GM23338 (cell line): Measurements from ENCODE around the gene ELAPOR1. TPM values are rescaled to one million over a fixed set of nuclear protein-coding genes. Genes with fewer than 3 reads are reported as not detected.

Source experiments
- ATAC-seq: fragments of 200-7000 bp; cut with Tn5 transposase; 3 replicates; pipeline ENCODE4 v1.9.1; 2020
- DNase-seq: peaks from one replicate; pipeline ENCODE4 v3.0.0-alpha.2; 2015; ENCODE audit warnings: low spot score
- H2AFZ ChIP-seq: fragments of 200-600 bp; sonication (generic); 2 replicates; pipeline ENCODE4 v1.8.0; 2016; ENCODE audit warnings: antibody characterized with exemption, mild to moderate bottlenecking, moderate library complexity
- H3F3A ChIP-seq: fragments of 200-600 bp; sonication (generic); replicated peaks from 2 replicates; pipeline ENCODE4 v1.8.0; 2017; ENCODE audit warnings: antibody characterized with exemption, mixed run types, low read depth
- H3K27ac ChIP-seq: fragments of 200-600 bp; sonication (generic); 2 replicates; pipeline ENCODE4 v1.6.1; 2016; ENCODE audit warnings: low read depth
- H3K27me3 ChIP-seq: fragments of 200-600 bp; sonication (generic); 2 replicates; pipeline ENCODE4 v1.8.0; 2016; ENCODE audit warnings: mild to moderate bottlenecking, mixed run types, moderate library complexity; ENCODE audit not compliant: insufficient read depth
- H3K36me3 ChIP-seq: fragments of 200-600 bp; sonication (generic); 2 replicates; pipeline ENCODE4 v1.8.0; 2016; ENCODE audit warnings: mild to moderate bottlenecking; ENCODE audit not compliant: insufficient read depth
- H3K4me1 ChIP-seq: fragments of 200-600 bp; sonication (generic); 2 replicates; pipeline ENCODE4 v1.8.0; 2016; ENCODE audit warnings: mild to moderate bottlenecking, moderate library complexity; ENCODE audit not compliant: insufficient read depth
- H3K4me2 ChIP-seq: fragments of 200-600 bp; sonication (generic); 2 replicates; pipeline ENCODE4 v1.7.1; 2017; ENCODE audit warnings: mixed run types
- H3K4me3 ChIP-seq: fragments of 200-600 bp; sonication (generic); 2 replicates; pipeline ENCODE4 v1.6.1; 2016; ENCODE audit warnings: mixed run types
- H3K79me2 ChIP-seq: fragments of 200-600 bp; sonication (generic); replicated peaks from 2 replicates; pipeline ENCODE4 v1.8.0; 2017; ENCODE audit warnings: mild to moderate bottlenecking; ENCODE audit not compliant: insufficient read depth
- H3K9me2 ChIP-seq: fragments of 200-600 bp; sonication (generic); 2 replicates; pipeline ENCODE4 v1.8.0; 2017; ENCODE audit not compliant: insufficient read depth
- H4K20me1 ChIP-seq: fragments of 200-600 bp; sonication (generic); replicated peaks from 2 replicates; pipeline ENCODE4 v1.8.0; 2017; ENCODE audit warnings: mild to moderate bottlenecking; ENCODE audit not compliant: insufficient read depth
- H3K27ac Mint-ChIP-seq: 2 replicates; pipeline ENCODE4 v1.8.0; 2020; ENCODE audit warnings: inconsistent platforms, mild to moderate bottlenecking, moderate library complexity, mixed read lengths
- H3K27me3 Mint-ChIP-seq: 3 replicates; pipeline ENCODE4 v1.8.0; 2022; ENCODE audit warnings: low read depth, mild to moderate bottlenecking, moderate library complexity, mixed read lengths, inconsistent platforms; ENCODE audit not compliant: insufficient read depth, poor library complexity
- H3K36me3 Mint-ChIP-seq: 3 replicates; pipeline ENCODE4 v1.8.0; 2021; ENCODE audit warnings: low read depth, mild to moderate bottlenecking, inconsistent platforms, moderate library complexity, mixed read lengths
- H3K4me1 Mint-ChIP-seq: 3 replicates; pipeline ENCODE4 v1.8.0; 2020; ENCODE audit warnings: mild to moderate bottlenecking, inconsistent platforms, mixed read lengths
- H3K4me3 Mint-ChIP-seq: 3 replicates; pipeline ENCODE4 v1.8.0; 2021; ENCODE audit warnings: moderate library complexity, mild to moderate bottlenecking, inconsistent platforms, mixed read lengths
- H3K9me3 Mint-ChIP-seq: 3 replicates; pipeline ENCODE4 v1.8.0; 2020; ENCODE audit warnings: moderate library complexity, mild to moderate bottlenecking, inconsistent platforms, mixed read lengths
- CREB1 ChIP-seq: fragments of 250-450 bp; sonication (Bioruptor Pico); IDR thresholded peaks from 2 replicates; pipeline ENCODE4 v1.5.0; 2020; ENCODE audit warnings: low read depth, mild to moderate bottlenecking, moderate library complexity
- ETS1 ChIP-seq: IDR thresholded peaks from 2 replicates; pipeline ENCODE4 v1.6.1; 2016; ENCODE audit warnings: antibody characterized with exemption
- EZH2 ChIP-seq: fragments of 200-600 bp; sonication (generic); IDR thresholded peaks from one replicate; pipeline ENCODE4 v1.8.0; 2017; ENCODE audit warnings: antibody characterized with exemption, mild to moderate bottlenecking, low read depth; ENCODE audit not compliant: unreplicated experiment
- EZH2phosphoT487 ChIP-seq: fragments of 200-600 bp; sonication (generic); IDR thresholded peaks from one replicate; pipeline ENCODE4 v1.8.1; 2018; ENCODE audit warnings: antibody characterized with exemption; ENCODE audit not compliant: unreplicated experiment
- JUNB ChIP-seq: IDR thresholded peaks from one replicate; pipeline ENCODE4 v1.6.1; 2016; ENCODE audit warnings: antibody characterized with exemption; ENCODE audit not compliant: unreplicated experiment
- NANOG ChIP-seq: IDR thresholded peaks from 2 replicates; pipeline ENCODE4 v1.6.1; 2016; ENCODE audit warnings: antibody characterized with exemption, borderline replicate concordance
- POLR2AphosphoS5 ChIP-seq: IDR thresholded peaks from 2 replicates; pipeline ENCODE4 v1.6.1; 2016; ENCODE audit warnings: antibody characterized with exemption, low read depth
- STAT1 ChIP-seq: IDR thresholded peaks from one replicate; pipeline ENCODE4 v1.6.1; 2016; ENCODE audit warnings: antibody characterized with exemption; ENCODE audit not compliant: unreplicated experiment
- ZNF114 ChIP-seq: fragments of 250-450 bp; sonication (Bioruptor Pico); IDR thresholded peaks from 2 replicates; pipeline ENCODE4 v1.5.0; 2020; ENCODE audit warnings: mild to moderate bottlenecking, moderate library complexity
- ZNF331 ChIP-seq: fragments of 250-450 bp; sonication (Bioruptor Pico); IDR thresholded peaks from 2 replicates; pipeline ENCODE4 v1.5.0; 2020; ENCODE audit warnings: low read depth, mild to moderate bottlenecking, moderate library complexity
- polyA plus RNA-seq: library from polyadenylated mRNA; unstranded; fragments of >200 nt; fragmentation: Nextera tagmentation; extraction: Ambion mirVana; gene quantifications from 2 replicates; pipeline ENCODE4 v1.2.1, GENCODE V29; 2016
- total RNA-seq: library from RNA; depleted of rRNA; stranded (reverse); fragments of >200 nt; shearing (Covaris generic); gene quantifications from 2 replicates; pipeline ENCODE4 v1.2.3, GENCODE V29; 2014

ELAPOR1 gene
- total and polyA plus RNA-seq, 2 experiments from 2014 or later, result 0.92 to 2.4 TPM

GRCh38 chr1:109148987-109149561 lies 35.2 kb downstream of the ELAPOR1 start (continued):
- TF ChIP-seq ZNF114 (CRISPR knock-in tag) (no peak), CREB1 (CRISPR knock-in tag) (no peak), ZNF331 (CRISPR knock-in tag) (no peak), POLR2AphosphoS5 (no peak)

GRCh38 chr1:109149874-109150601 lies 36.1 kb downstream of the ELAPOR1 start:
- H3K4me1 ChIP-seq, result no peaks in the 10 kb centered on the region
- no peaks in the 10 kb centered on the region for H3K36me3 ChIP-seq
- ATAC-seq (no peak), DNase-seq (no peak)
- Mint-ChIP-seq H3K27me3 (peaks cover 2% of the 10 kb centered on the region), H3K4me1 (peaks cover 6% of the 10 kb centered on the region), H3K27ac (no peak overlapping the region), H3K9me3 (no peaks in the 10 kb centered on the region), H3K36me3 (no peaks in the 10 kb centered on the region), H3K4me3 (no peak overlapping the region)
- H4K20me1 ChIP-seq, result no peaks in the 10 kb centered on the region
- H3K27me3 ChIP-seq, result no peaks in the 10 kb centered on the region
- H2AFZ ChIP-seq, result no peak overlapping the region
- H3K4me3 ChIP-seq, result no peak overlapping the region
- no peaks in the 10 kb centered on the region for H3K79me2 ChIP-seq
- H3F3A ChIP-seq, result no peaks in the 10 kb centered on the region
- no peak overlapping the region for H3K4me2 ChIP-seq
- TF ChIP-seq EZH2phosphoT487, result no peak
- no peak for TF ChIP-seq ETS1
- no peak for TF ChIP-seq CREB1 (CRISPR knock-in tag)
- TF ChIP-seq STAT1, result no peak
- TF ChIP-seq ZNF331 (CRISPR knock-in tag), result no peak
- no peak overlapping the region for H3K27ac ChIP-seq
- H3K9me2 ChIP-seq, result no peaks in the 10 kb centered on the region

- Mint-ChIP-seq H3K4me1 (peaks cover 6% of the 10 kb centered on the region), H3K36me3 (no peaks in the 10 kb centered on the region), H3K4me3 (no peak overlapping the region), H3K27me3 (peaks cover 2% of the 10 kb centered on the region), H3K9me3 (no peaks in the 10 kb centered on the region), H3K27ac (peak overlapping the region; percentile 67)
- Histone ChIP-seq H3K27ac (no peak overlapping the region), H2AFZ (peak overlapping the region; percentile 61), H3F3A (no peaks in the 10 kb centered on the region), H3K4me1 (no peaks in the 10 kb centered on the region), H4K20me1 (no peaks in the 10 kb centered on the region), H3K27me3 (no peaks in the 10 kb centered on the region), H3K4me3 (no peak overlapping the region), H3K79me2 (no peaks in the 10 kb centered on the region), H3K9me2 (no peaks in the 10 kb centered on the region), H3K4me2 (no peak overlapping the region), H3K36me3 (no peaks in the 10 kb centered on the region)
- DNase-seq, result peak; percentile 46
- ATAC-seq, result peak; percentile 96
- no peak for TF ChIP-seq EZH2
- TF ChIP-seq POLR2AphosphoS5, result no peak
- no peak for TF ChIP-seq STAT1
- TF ChIP-seq ZNF331 (CRISPR knock-in tag), result no peak
- no peak for TF ChIP-seq NANOG
- no peak for TF ChIP-seq ETS1
- no peak for TF ChIP-seq JUNB
- TF ChIP-seq ZNF114 (CRISPR knock-in tag), result no peak
These were observed 37.5 kb downstream of the ELAPOR1 start for GRCh38 chr1:109151146-109151990.
